PFSK-1 (cell line): Measurements from ENCODE around the gene PUS1.

Source experiments
- FOXP2 ChIP-seq: optimal IDR thresholded peaks from 2 replicates; pipeline ENCODE3; 2011; ENCODE audit warnings: borderline replicate concordance, control low read depth, inconsistent platforms; ENCODE audit not compliant: insufficient read depth; ENCODE audit errors: extremely low read length, extremely low read depth
- POLR2AphosphoS5 ChIP-seq: IDR thresholded peaks from 2 replicates; pipeline ENCODE4 v1.6.1; 2012; ENCODE audit warnings: low read depth, mild to moderate bottlenecking, control low read depth, low read length, moderate library complexity
- REST ChIP-seq, 2 experiments: IDR thresholded peaks; 2 replicates each; pipeline versions ENCODE4 v1.6.1 to v1.8.0; 2011 to 2012; ENCODE audit warnings: low read depth in 2 of 2, low read length in 2 of 2, control low read depth in 1 of 2, inconsistent platforms in 1 of 2, mild to moderate bottlenecking in 1 of 2, moderate library complexity in 1 of 2; ENCODE audit not compliant: insufficient read depth in 1 of 2
- SIN3A ChIP-seq: IDR thresholded peaks from 2 replicates; pipeline ENCODE4 v1.6.1; 2012; ENCODE audit warnings: mild to moderate bottlenecking, low read length, moderate library complexity, borderline replicate concordance; ENCODE audit not compliant: insufficient read depth
- TAF1 ChIP-seq: IDR thresholded peaks from 2 replicates; pipeline ENCODE4 v1.6.1; 2012; ENCODE audit warnings: low read length, control low read depth, borderline replicate concordance; ENCODE audit not compliant: insufficient read depth

Gene PUS1

GRCh38 chr12:131980263-131980662 is 51.2 kb downstream of the PUS1 start:
- no peak for TF ChIP-seq FOXP2
- TF ChIP-seq POLR2AphosphoS5: no peak
- TF ChIP-seq SIN3A: no peak
- TF ChIP-seq REST (IDR thresholded peaks at IDR 0.05; ENCODE audit: insufficient read depth in 1 of 2, low read depth in 2 of 2, low read length in 2 of 2): no peak
- TF ChIP-seq TAF1: no peak

- TF ChIP-seq SIN3A (no peak), REST (IDR thresholded peaks at IDR 0.05; ENCODE audit: insufficient read depth in 1 of 2, low read depth in 2 of 2, low read length in 2 of 2) (no peak), POLR2AphosphoS5 (no peak), FOXP2 (no peak), TAF1 (no peak)
Measured at GRCh38 chr12:131981388-131981787, 52.3 kb downstream of the PUS1 start.

- no peak for TF ChIP-seq REST (IDR thresholded peaks at IDR 0.05; ENCODE audit: insufficient read depth in 1 of 2, low read depth in 2 of 2, low read length in 2 of 2)
- TF ChIP-seq TAF1: no peak
- TF ChIP-seq FOXP2: no peak
- no peak for TF ChIP-seq POLR2AphosphoS5
Measured at GRCh38 chr12:131982041-131982440, 53.0 kb downstream of the PUS1 start.

- TF ChIP-seq TAF1: no peak
- TF ChIP-seq FOXP2: no peak
- no peak for TF ChIP-seq POLR2AphosphoS5
- TF ChIP-seq SIN3A: no peak
- no peak for TF ChIP-seq REST (IDR thresholded peaks at IDR 0.05; ENCODE audit: insufficient read depth in 1 of 2, low read depth in 2 of 2, low read length in 2 of 2)
Measured at GRCh38 chr12:131983026-131983425, 54.0 kb downstream of the PUS1 start.

- TF ChIP-seq SIN3A (no peak), POLR2AphosphoS5 (no peak), FOXP2 (no peak), REST (IDR thresholded peaks at IDR 0.05; ENCODE audit: insufficient read depth in 1 of 2, low read depth in 2 of 2, low read length in 2 of 2) (no peak), TAF1 (no peak)
Measured at GRCh38 chr12:131983554-131983953, 54.5 kb downstream of the PUS1 start.
